ENCODE data around the gene TCAP. TPM values are rescaled to one million over a fixed set of nuclear protein-coding genes. Genes with fewer than 3 reads are reported as not detected.
A peak's percentile ranks its signal among the peaks of the same experiment; 100 is the strongest.

Gene TCAP
- total RNA-seq, 1 donor from 2014 or later, result not detected

- H3K4me3 ChIP-seq (ENCODE audit: low read depth, low read length), result peak within 1 kb of the TSS; percentile 14
- no peak for TF ChIP-seq CTCF (conservative IDR thresholded peaks at IDR 0.05; ENCODE audit: low read depth, low read length)
- DNase-seq (ENCODE audit: low read depth), result no peak
Measured at GRCh38 chr17:39626171-39627046, 38.7 kb upstream of the TCAP start, which contains the start of gene PPP1R1B. TSS of gene PPP1R1B (plus strand) at chr17:39626952. CDS start at chr17:39627393, 441 bp downstream.

- DNase-seq (ENCODE audit: low read depth), result no peak
- TF ChIP-seq CTCF (conservative IDR thresholded peaks at IDR 0.05; ENCODE audit: low read depth, low read length), result no peak
- peak overlapping the region; percentile 14 for H3K4me3 ChIP-seq (ENCODE audit: low read depth, low read length)
Measured at GRCh38 chr17:39627047-39627711, 38.0 kb upstream of the TCAP start.

GRCh38 chr17:39627712-39628516 is 37.2 kb upstream of the TCAP start:
- TF ChIP-seq CTCF (conservative IDR thresholded peaks at IDR 0.05; ENCODE audit: low read depth, low read length), result no peak
- DNase-seq (ENCODE audit: low read depth), result no peak

GRCh38 chr17:39628655-39629493 is 36.3 kb upstream of the TCAP start:
- no peak for DNase-seq (ENCODE audit: low read depth)
- no peak for TF ChIP-seq CTCF (conservative IDR thresholded peaks at IDR 0.05; ENCODE audit: low read depth, low read length)

More at GRCh38 chr17:39627712-39628516, 37.2 kb upstream of the TCAP start:
- H3K4me3 ChIP-seq (ENCODE audit: low read depth, low read length), result no peak overlapping the region

GRCh38 chr17:39629494-39629880 is 35.7 kb upstream of the TCAP start:
- no peak for TF ChIP-seq CTCF (conservative IDR thresholded peaks at IDR 0.05; ENCODE audit: low read depth, low read length)
- no peak for DNase-seq (ENCODE audit: low read depth)
- H3K4me3 ChIP-seq (ENCODE audit: low read depth, low read length), result no peak overlapping the region

More at GRCh38 chr17:39628655-39629493, 36.3 kb upstream of the TCAP start:
- no peak overlapping the region for H3K4me3 ChIP-seq (ENCODE audit: low read depth, low read length)

GRCh38 chr17:39629898-39630297 is 35.3 kb upstream of the TCAP start:
- TF ChIP-seq CTCF (conservative IDR thresholded peaks at IDR 0.05; ENCODE audit: low read depth, low read length), result no peak
- no peak overlapping the region for H3K4me3 ChIP-seq (ENCODE audit: low read depth, low read length)
- DNase-seq (ENCODE audit: low read depth), result no peak
